ENCODE results near the gene TFAP2E. TPM values are rescaled to one million over a fixed set of nuclear protein-coding genes. Genes with fewer than 3 reads are reported as not detected.

Gene TFAP2E
- total RNA-seq, 5 donors from 2014 or later (not counting 1 experiment from before 2014, with no cell fraction given): 2.8 to 4.6 (median 3.1) TPM

GRCh38 chr1:35555601-35556477, 17.3 kb upstream of the TFAP2E start:
- H3K4me3 ChIP-seq (ENCODE audit: control insufficient read depth in 1 of 2, extremely low read depth in 1 of 2, low read length in 1 of 2): peak overlapping the region in 1 of 2 donors; percentile 99
- H3K27me3 ChIP-seq (replicated peaks in 1 of 2; ENCODE audit: control insufficient read depth in 2 of 2, extremely low read depth in 1 of 2, insufficient read depth in 2 of 2, low read length in 1 of 2): no peaks in the 10 kb centered on the region
- peaks cover 0 to 33% of the 10 kb centered on the region in 2 donors for H3K36me3 ChIP-seq (ENCODE audit: control insufficient read depth in 2 of 2, extremely low read depth in 1 of 2, insufficient read depth in 1 of 2, low read length in 1 of 2)
- WGBS (ENCODE audit: insufficient coverage): 71% methylated on average over 2 of the region's 10 CpGs
- Mint-ChIP-seq H3K9me3 (no peaks in the 10 kb centered on the region), H3K36me3 (peaks cover 18% of the 10 kb centered on the region), H3K4me1 (peaks cover 63 to 65% (median 63%) of the 10 kb centered on the region in 3 donors), H3K27me3 (no peaks in the 10 kb centered on the region), H3K4me3 (peak overlapping the region; percentile 93 to 100 (median 95)), H3K27ac (peak overlapping the region; percentile 78 to 87)
- no peak overlapping the region for H3K27ac ChIP-seq (ENCODE audit: low read length)
- DNase-seq (no peak), ATAC-seq (replicated peaks in 1 of 4) (no peak)
- CTCF ChIA-PET: interaction anchor here in 1 of 2 donors (0.5 to 1.4 kb wide), 3 partner anchors 9 to 371 kb away, joined by 3 to 6 read pairs (median 6); no protein-coding TSS in a partner anchor
- POLR2A ChIA-PET: interaction anchor here (0.5 to 0.7 kb wide), 2 partner anchors 17 to 79 kb away, joined by 3 to 7 read pairs; no protein-coding TSS in a partner anchor
- no peaks in the 10 kb centered on the region for H3K9me3 ChIP-seq
- peaks cover 16 to 29% of the 10 kb centered on the region in 2 experiments for H3K4me1 ChIP-seq (ENCODE audit: control insufficient read depth in 1 of 2, extremely low read depth in 1 of 2, insufficient read depth in 2 of 2, low read length in 2 of 2)

GRCh38 chr1:35556484-35557117, 16.5 kb upstream of the TFAP2E start:
- Mint-ChIP-seq H3K4me1 (peaks cover 67 to 69% (median 68%) of the 10 kb centered on the region in 3 donors), H3K4me3 (peak overlapping the region; percentile 93 to 100 (median 95)), H3K9me3 (no peaks in the 10 kb centered on the region), H3K36me3 (peaks cover 17% of the 10 kb centered on the region), H3K27me3 (no peaks in the 10 kb centered on the region), H3K27ac (peak overlapping the region; percentile 78 to 87)
- peaks cover 0 to 27% of the 10 kb centered on the region in 2 donors for H3K36me3 ChIP-seq (ENCODE audit: control insufficient read depth in 2 of 2, extremely low read depth in 1 of 2, insufficient read depth in 1 of 2, low read length in 1 of 2)
- peaks cover 16 to 29% of the 10 kb centered on the region in 2 experiments for H3K4me1 ChIP-seq (ENCODE audit: control insufficient read depth in 1 of 2, extremely low read depth in 1 of 2, insufficient read depth in 2 of 2, low read length in 2 of 2)
- no peaks in the 10 kb centered on the region for H3K27me3 ChIP-seq (replicated peaks in 1 of 2; ENCODE audit: control insufficient read depth in 2 of 2, extremely low read depth in 1 of 2, insufficient read depth in 2 of 2, low read length in 1 of 2)
- 4% methylated on average over 17 of the region's 17 CpGs for WGBS (ENCODE audit: insufficient coverage)
- no peak overlapping the region for H3K27ac ChIP-seq (ENCODE audit: low read length)
- DNase-seq (peak in 1 of 35 experiments; percentile 14), ATAC-seq (replicated peaks in 1 of 4) (peak in 3 of 4 experiments; percentile 1 to 8 (median 4))
- ChIA-PET CTCF (interaction anchor here in 1 of 2 donors (0.5 to 1.4 kb wide), 4 partner anchors 8 to 370 kb away, joined by 3 to 7 read pairs (median 6); no protein-coding TSS in a partner anchor), POLR2A (interaction anchor here (0.5 to 0.9 kb wide), 3 partner anchors 18 to 78 kb away, joined by 3 to 7 read pairs (median 3); no protein-coding TSS in a partner anchor)
- H3K9me3 ChIP-seq: no peaks in the 10 kb centered on the region
- peak overlapping the region; percentile 85 to 99 for H3K4me3 ChIP-seq (ENCODE audit: control insufficient read depth in 1 of 2, extremely low read depth in 1 of 2, low read length in 1 of 2)

GRCh38 chr1:35557118-35557610, 15.9 kb upstream of the TFAP2E start, which contains the start of gene KIAA0319L:
TSS of gene KIAA0319L (minus strand) at chr1:35557403. CDS start at chr1:35554491, 2,912 bp downstream.
- no peaks in the 10 kb centered on the region for H3K9me3 ChIP-seq
- no peaks in the 10 kb centered on the region for H3K27me3 ChIP-seq (replicated peaks in 1 of 2; ENCODE audit: control insufficient read depth in 2 of 2, extremely low read depth in 1 of 2, insufficient read depth in 2 of 2, low read length in 1 of 2)
- ChIA-PET CTCF (interaction anchor here in 1 of 2 donors (0.9 to 1.4 kb wide), 3 partner anchors 8 to 106 kb away, joined by 3 to 7 read pairs (median 4); no protein-coding TSS in a partner anchor), POLR2A (interaction anchor here in 1 of 2 donors (0.9 kb wide), 1 partner anchor 20 kb away, joined by 3 read pairs; no protein-coding TSS in a partner anchor)
- 0% methylated on average over 9 of the region's 39 CpGs for WGBS (ENCODE audit: insufficient coverage)
- Mint-ChIP-seq H3K27ac (peak within 1 kb of the TSS; percentile 92 to 95), H3K27me3 (no peaks in the 10 kb centered on the region), H3K4me3 (peak within 1 kb of the TSS; percentile 93 to 100 (median 95)), H3K9me3 (no peaks in the 10 kb centered on the region), H3K4me1 (peaks cover 68 to 69% (median 69%) of the 10 kb centered on the region in 3 donors), H3K36me3 (peaks cover 14% of the 10 kb centered on the region)
- peak in 1 of 35 experiments; percentile 19 for DNase-seq
- H3K4me1 ChIP-seq (ENCODE audit: control insufficient read depth in 1 of 2, extremely low read depth in 1 of 2, insufficient read depth in 2 of 2, low read length in 2 of 2): peaks cover 16 to 29% of the 10 kb centered on the region in 2 experiments
- H3K4me3 ChIP-seq (ENCODE audit: control insufficient read depth in 1 of 2, extremely low read depth in 1 of 2, low read length in 1 of 2): peak within 1 kb of the TSS; percentile 85 to 99
- H3K36me3 ChIP-seq (ENCODE audit: control insufficient read depth in 2 of 2, extremely low read depth in 1 of 2, insufficient read depth in 1 of 2, low read length in 1 of 2): peaks cover 0 to 22% of the 10 kb centered on the region in 2 donors
- peak; percentile 73 to 78 (median 76) for ATAC-seq (replicated peaks in 1 of 4)
- peak within 1 kb of the TSS; percentile 53 for H3K27ac ChIP-seq (ENCODE audit: low read length)

- Histone ChIP-seq H3K4me3 (ENCODE audit: control insufficient read depth in 1 of 2, extremely low read depth in 1 of 2, low read length in 1 of 2) (peak within 1 kb of the TSS; percentile 85 to 99), H3K27ac (ENCODE audit: low read length) (peak within 1 kb of the TSS; percentile 53), H3K36me3 (ENCODE audit: control insufficient read depth in 2 of 2, extremely low read depth in 1 of 2, insufficient read depth in 1 of 2, low read length in 1 of 2) (peaks cover 0 to 16% of the 10 kb centered on the region in 2 donors), H3K4me1 (ENCODE audit: control insufficient read depth in 1 of 2, extremely low read depth in 1 of 2, insufficient read depth in 2 of 2, low read length in 2 of 2) (peaks cover 16 to 29% of the 10 kb centered on the region in 2 experiments), H3K27me3 (replicated peaks in 1 of 2; ENCODE audit: control insufficient read depth in 2 of 2, extremely low read depth in 1 of 2, insufficient read depth in 2 of 2, low read length in 1 of 2) (no peaks in the 10 kb centered on the region), H3K9me3 (no peaks in the 10 kb centered on the region)
- H3K9me3 Mint-ChIP-seq: no peaks in the 10 kb centered on the region
- no peaks in the 10 kb centered on the region for H3K27me3 Mint-ChIP-seq
- ATAC-seq (replicated peaks in 1 of 4) (peak; percentile 91 to 94 (median 92)), DNase-seq (peak; percentile 86 to 96 (median 93))
- CTCF ChIA-PET: interaction anchor here in 1 of 2 donors (0.9 to 1.4 kb wide), 3 partner anchors 9 to 107 kb away, joined by 3 to 7 read pairs (median 4); no protein-coding TSS in a partner anchor
- under 1% methylated on average over 53 of the region's 58 CpGs for WGBS (ENCODE audit: insufficient coverage)
- H3K27ac Mint-ChIP-seq: peak within 1 kb of the TSS; percentile 92 to 95
- H3K4me1 Mint-ChIP-seq: peaks cover 66 to 70% (median 67%) of the 10 kb centered on the region in 3 donors
- peak within 1 kb of the TSS; percentile 93 to 100 (median 95) for H3K4me3 Mint-ChIP-seq
- peaks cover 8% of the 10 kb centered on the region for H3K36me3 Mint-ChIP-seq
- POLR2A ChIA-PET: no interaction called here
Observed at GRCh38 chr1:35557611-35558373, 15.3 kb upstream of the TFAP2E start, which contains the start of gene NCDN. TSS of gene NCDN (plus strand) at chr1:35557799. CDS start at chr1:35558191, 392 bp downstream.

- Histone ChIP-seq H3K27ac (ENCODE audit: low read length) (peak overlapping the region; percentile 53), H3K4me1 (ENCODE audit: control insufficient read depth in 1 of 2, extremely low read depth in 1 of 2, insufficient read depth in 2 of 2, low read length in 2 of 2) (peaks cover 16 to 29% of the 10 kb centered on the region in 2 experiments), H3K4me3 (ENCODE audit: control insufficient read depth in 1 of 2, extremely low read depth in 1 of 2, low read length in 1 of 2) (peak overlapping the region; percentile 85 to 99), H3K36me3 (ENCODE audit: control insufficient read depth in 2 of 2, extremely low read depth in 1 of 2, insufficient read depth in 1 of 2, low read length in 1 of 2) (peaks cover 0 to 12% of the 10 kb centered on the region in 2 donors), H3K9me3 (no peaks in the 10 kb centered on the region), H3K27me3 (replicated peaks in 1 of 2; ENCODE audit: control insufficient read depth in 2 of 2, extremely low read depth in 1 of 2, insufficient read depth in 2 of 2, low read length in 1 of 2) (no peaks in the 10 kb centered on the region)
- no peaks in the 10 kb centered on the region for H3K27me3 Mint-ChIP-seq
- DNase-seq: peak in 7 of 35 experiments; percentile 12 to 50 (median 36)
- peaks cover 66 to 68% (median 66%) of the 10 kb centered on the region in 3 donors for H3K4me1 Mint-ChIP-seq
- H3K36me3 Mint-ChIP-seq: peaks cover 2% of the 10 kb centered on the region
- H3K27ac Mint-ChIP-seq: peak overlapping the region; percentile 92 to 95
- ChIA-PET POLR2A (interaction anchor here in 1 of 2 donors (0.6 kb wide), 1 partner anchor 891 kb away, joined by 3 read pairs; the partner anchor contains the start of gene OSCP1), CTCF (interaction anchor here in 1 of 2 donors (2.0 kb wide), 1 partner anchor 107 kb away, joined by 7 read pairs; no protein-coding TSS in a partner anchor)
- 42% methylated on average over 15 of the region's 26 CpGs for WGBS (ENCODE audit: insufficient coverage)
- H3K9me3 Mint-ChIP-seq: no peaks in the 10 kb centered on the region
- ATAC-seq (replicated peaks in 1 of 4): no peak
- H3K4me3 Mint-ChIP-seq: peak overlapping the region; percentile 93 to 100 (median 95)
Observed at GRCh38 chr1:35558374-35559316, 14.5 kb upstream of the TFAP2E start.
